ENCODE measurements around the gene SNX2. TPM values are rescaled to one million over a fixed set of nuclear protein-coding genes. Genes with fewer than 3 reads are reported as not detected.
"Not testable (repeated sequence)": the region's sequence is repeated elsewhere in the genome, so short reads cannot be mapped to it uniquely, and the experiment has no call there.

Gene SNX2
- 47.7 and 59.5 TPM in 2 replicates for total RNA-seq (2014; rRNA removed; shearing (Covaris generic))

GRCh38 chr5:122774861-122775549 is at the start of gene SNX2:
Gene SNX2, plus strand, starts transcription at chr5:122775080. Its CDS starts 24 bp downstream, at chr5:122775104.
- peak; percentile 95 for DNase-seq (ENCODE audit: low read depth)

- DNase-seq (ENCODE audit: low read depth) = peak; percentile 67
Observed at GRCh38 chr5:122727112-122727541, 47.8 kb upstream of the SNX2 start.

- DNase-seq (ENCODE audit: low read depth) = no peak
Observed at GRCh38 chr5:122730037-122730436, 44.8 kb upstream of the SNX2 start.

- no peak for DNase-seq (ENCODE audit: low read depth)
Observed at GRCh38 chr5:122730456-122730855, 44.4 kb upstream of the SNX2 start.

- no peak for DNase-seq (ENCODE audit: low read depth)
Observed at GRCh38 chr5:122736086-122736845, 38.6 kb upstream of the SNX2 start.

GRCh38 chr5:122738088-122738487 is 36.8 kb upstream of the SNX2 start:
- DNase-seq (ENCODE audit: low read depth) = no peak

- DNase-seq (ENCODE audit: low read depth) = no peak
Observed at GRCh38 chr5:122741681-122742080, 33.2 kb upstream of the SNX2 start.

- no peak for DNase-seq (ENCODE audit: low read depth)
Observed at GRCh38 chr5:122743261-122743660, 31.6 kb upstream of the SNX2 start.

GRCh38 chr5:122745597-122745996 is 29.3 kb upstream of the SNX2 start:
- no peak for DNase-seq (ENCODE audit: low read depth)

GRCh38 chr5:122749886-122750285 is 25.0 kb upstream of the SNX2 start:
- DNase-seq (ENCODE audit: low read depth) = no peak

- peak; percentile 74 for DNase-seq (ENCODE audit: low read depth)
Observed at GRCh38 chr5:122751293-122751782, 23.5 kb upstream of the SNX2 start.

GRCh38 chr5:122753500-122753899 is 21.4 kb upstream of the SNX2 start:
- no peak for DNase-seq (ENCODE audit: low read depth)

- DNase-seq (ENCODE audit: low read depth) = no peak
Observed at GRCh38 chr5:122755783-122756182, 19.1 kb upstream of the SNX2 start.

- peak; percentile 70 for DNase-seq (ENCODE audit: low read depth)
Observed at GRCh38 chr5:122756264-122756911, 18.5 kb upstream of the SNX2 start.

- no peak for DNase-seq (ENCODE audit: low read depth)
Observed at GRCh38 chr5:122757285-122757684, 17.6 kb upstream of the SNX2 start.

GRCh38 chr5:122759241-122760070 is 15.4 kb upstream of the SNX2 start:
- no peak for DNase-seq (ENCODE audit: low read depth)

GRCh38 chr5:122760236-122760635 is 14.6 kb upstream of the SNX2 start:
- DNase-seq (ENCODE audit: low read depth) = no peak

- DNase-seq (ENCODE audit: low read depth) = no peak
Observed at GRCh38 chr5:122761115-122761514, 13.8 kb upstream of the SNX2 start.

GRCh38 chr5:122761896-122762295 is 13.0 kb upstream of the SNX2 start:
- not testable (repeated sequence) for DNase-seq (ENCODE audit: low read depth)

GRCh38 chr5:122766130-122766529 is 8.8 kb upstream of the SNX2 start:
- DNase-seq (ENCODE audit: low read depth) = no peak

- no peak for DNase-seq (ENCODE audit: low read depth)
Observed at GRCh38 chr5:122770477-122770876, 4.4 kb upstream of the SNX2 start.

- DNase-seq (ENCODE audit: low read depth) = peak; percentile 15
Observed at GRCh38 chr5:122772446-122772845, 2.4 kb upstream of the SNX2 start.

Measured in Daoy (cell line).